HG03378 (cell line): ENCODE results near the gene PRC1.
"Not testable (repeated sequence)": the region's sequence is repeated elsewhere in the genome, so short reads cannot be mapped to it uniquely, and the experiment has no call there.

Experiments
- ATAC-seq: cut with Tn5 transposase; IDR thresholded peaks from one replicate; pipeline ENCODE4 v1.9.1; 2021; ENCODE audit warnings: mild to moderate bottlenecking, moderate library complexity; ENCODE audit not compliant: unreplicated experiment

Gene PRC1

DNA sequence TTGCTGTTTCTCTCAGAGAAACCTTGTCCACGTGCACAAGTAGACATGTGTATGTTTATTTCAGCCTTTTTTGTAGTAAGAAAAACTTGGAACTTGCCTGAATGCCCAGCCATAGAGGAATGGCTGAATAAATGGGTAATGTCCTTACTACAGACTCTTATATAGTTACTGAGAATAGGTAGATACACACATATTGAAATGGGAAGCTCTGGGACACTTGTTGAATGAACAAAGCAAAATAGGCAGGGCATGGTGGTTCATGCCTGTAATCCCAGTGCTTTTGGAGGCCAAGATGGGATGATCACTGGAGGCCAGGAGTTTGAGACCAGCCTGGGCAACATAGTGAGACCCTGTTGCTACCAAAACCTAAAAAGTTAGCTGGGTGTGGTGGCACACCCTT, 57.5 kb downstream of the PRC1 start:
- no peak for ATAC-seq

DNA sequence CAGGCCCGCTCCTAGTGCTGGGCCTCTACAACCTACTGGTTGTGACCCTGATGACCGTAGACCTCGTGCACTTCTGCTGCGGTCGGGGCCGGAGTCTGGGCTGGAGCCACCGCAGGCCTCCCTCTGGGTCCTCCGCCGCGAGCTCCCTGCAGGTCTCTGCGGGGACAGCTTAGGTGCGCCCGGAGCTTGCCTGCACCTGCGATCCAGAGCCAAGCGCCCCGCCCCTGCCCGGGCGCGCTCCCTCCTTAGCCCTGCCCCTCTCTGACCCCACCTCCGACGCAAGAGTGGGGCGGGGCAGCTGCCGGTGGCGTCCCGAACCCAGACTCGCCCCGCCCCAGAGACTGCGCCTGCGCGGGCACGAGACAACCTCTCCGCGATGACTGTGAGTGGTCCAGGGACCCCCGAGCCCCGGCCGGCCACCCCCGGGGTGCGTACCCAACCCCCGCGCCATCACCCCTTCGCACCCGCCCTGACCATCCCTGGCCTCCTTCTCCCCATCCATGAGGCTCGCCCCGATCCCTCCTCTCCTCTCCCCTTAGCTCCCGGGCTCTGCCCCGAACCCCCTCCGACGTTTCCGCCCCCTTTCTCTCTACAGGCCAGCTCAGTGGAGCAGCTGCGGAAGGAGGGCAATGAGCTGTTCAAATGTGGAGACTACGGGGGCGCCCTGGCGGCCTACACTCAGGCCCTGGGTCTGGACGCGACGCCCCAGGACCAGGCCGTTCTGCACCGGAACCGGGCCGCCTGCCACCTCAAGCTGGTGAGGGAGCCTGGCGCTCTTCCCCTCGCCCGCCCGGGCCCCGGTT, 59.2 kb downstream of the PRC1 start, which contains the start of gene UNC45A:
Gene UNC45A, plus strand, starts transcription at position 337 of the 803 bp plus-strand sequence. Its CDS starts 40 bp downstream, at position 377.
- ATAC-seq: peak; percentile 38

DNA sequence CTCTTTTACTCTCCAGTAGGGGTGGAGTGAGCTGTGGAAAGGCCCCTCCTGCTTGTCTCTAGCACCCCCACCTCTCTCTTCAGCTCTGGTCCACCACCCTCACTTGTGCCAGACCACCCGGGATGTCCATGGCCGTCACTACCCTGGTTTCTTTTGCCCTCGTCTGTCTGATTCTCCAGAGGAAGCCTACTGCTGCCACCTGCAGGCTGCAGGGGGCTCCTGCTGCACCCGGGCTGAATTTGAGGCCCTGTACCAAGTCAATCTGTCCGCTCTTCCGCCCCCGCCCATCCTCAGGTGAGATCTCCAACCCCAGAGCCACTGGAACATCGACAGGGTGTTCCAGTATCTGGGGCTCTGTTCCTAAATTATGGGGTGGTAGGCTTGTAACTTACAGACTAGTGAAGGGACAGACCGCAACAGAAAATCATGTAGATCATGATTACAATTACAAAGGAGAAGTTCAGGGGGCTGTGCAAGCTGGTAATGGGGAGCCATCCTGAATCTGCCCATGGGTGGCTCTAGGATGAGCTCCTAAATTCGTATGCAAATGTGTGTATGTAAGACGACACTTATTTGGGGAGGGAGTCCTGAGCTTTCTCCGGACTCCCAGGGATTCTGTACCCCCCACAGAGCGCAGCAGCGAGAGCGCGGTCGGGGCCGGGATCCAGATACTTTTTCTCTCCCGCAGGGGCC, 59.9 kb downstream of the PRC1 start:
- peak; percentile 24 for ATAC-seq

DNA sequence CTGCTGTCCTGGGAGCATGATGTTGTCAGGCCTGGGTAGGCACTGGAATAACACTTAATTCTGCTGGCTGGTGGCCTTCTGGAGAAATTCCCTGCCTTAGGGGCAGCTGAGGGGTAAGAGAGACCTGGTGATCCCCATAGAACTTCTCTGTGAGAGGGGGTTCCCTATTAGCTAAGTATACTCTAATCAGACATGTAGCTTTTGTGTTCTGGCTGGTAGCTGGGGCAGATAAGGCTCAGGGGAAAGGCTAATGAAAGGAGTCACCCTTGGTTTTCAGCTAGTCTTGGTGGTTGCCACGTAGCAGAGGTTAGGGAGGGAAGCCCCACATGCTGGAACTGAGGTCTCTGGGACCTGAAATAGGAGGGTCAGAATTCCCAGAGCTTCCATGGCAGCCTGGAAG, 61.0 kb downstream of the PRC1 start:
- no peak for ATAC-seq

DNA sequence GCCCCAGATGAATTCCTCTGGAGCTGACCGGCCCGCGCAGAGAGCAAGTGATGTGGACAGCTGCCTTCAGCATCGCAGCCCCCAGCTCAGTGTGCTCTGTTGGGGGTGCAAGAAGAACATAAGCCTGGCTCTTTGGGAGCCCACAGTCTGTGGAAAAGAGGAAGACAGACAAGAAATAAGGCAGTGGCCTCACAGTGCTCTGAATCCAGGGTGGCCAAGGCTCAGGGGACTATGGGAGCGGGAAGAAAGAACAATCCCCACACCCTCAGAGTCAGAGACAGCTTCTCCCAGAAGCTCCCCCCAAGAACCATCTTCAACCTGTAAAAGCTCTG, 61.7 kb downstream of the PRC1 start:
- no peak for ATAC-seq

DNA sequence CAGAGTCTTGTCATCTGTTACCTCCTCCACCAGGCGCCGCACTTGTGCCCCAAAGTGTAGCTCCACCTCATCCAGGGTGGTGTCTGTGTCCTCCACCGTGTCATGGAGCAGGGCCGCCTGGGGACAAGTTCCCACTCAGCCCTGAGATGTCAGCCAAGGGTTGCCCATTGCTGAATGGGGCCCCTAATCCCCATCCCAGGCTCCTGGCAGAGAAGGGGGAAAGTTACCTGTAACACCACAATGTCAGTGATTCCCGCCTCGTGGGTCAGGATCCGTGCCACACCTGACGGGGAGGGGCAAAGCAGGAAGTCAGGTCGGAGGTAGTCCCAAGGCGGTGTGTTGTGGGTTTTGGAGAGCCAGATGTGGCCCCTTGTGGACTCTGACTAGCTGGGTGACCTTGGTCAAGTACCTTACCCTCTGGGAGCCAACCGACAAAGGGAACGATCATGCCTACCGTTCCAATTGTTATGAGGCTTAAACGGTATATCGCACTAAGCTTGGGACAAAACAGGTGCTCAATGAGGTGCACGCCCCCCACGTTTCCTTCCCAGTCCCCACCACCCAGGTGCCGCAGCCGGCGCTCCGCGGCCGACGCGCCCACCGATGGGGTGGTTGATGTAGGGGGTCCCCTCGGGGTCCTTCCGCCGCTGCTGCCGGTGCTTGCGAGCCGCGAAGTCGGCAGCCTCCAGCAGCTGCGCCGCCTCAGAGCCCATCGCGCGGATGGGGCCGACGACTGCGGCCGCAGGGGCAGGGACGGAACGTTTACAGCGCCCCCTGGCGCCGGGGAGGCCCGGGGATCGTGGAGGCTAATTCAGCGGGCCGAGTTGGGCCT, 62.3 kb downstream of the PRC1 start, which contains the start of gene HDDC3:
Gene HDDC3, minus strand, starts transcription at position 722 of the 832 bp plus-strand sequence. Its CDS starts 9 bp downstream, at position 713.
- peak; percentile 52 for ATAC-seq

DNA sequence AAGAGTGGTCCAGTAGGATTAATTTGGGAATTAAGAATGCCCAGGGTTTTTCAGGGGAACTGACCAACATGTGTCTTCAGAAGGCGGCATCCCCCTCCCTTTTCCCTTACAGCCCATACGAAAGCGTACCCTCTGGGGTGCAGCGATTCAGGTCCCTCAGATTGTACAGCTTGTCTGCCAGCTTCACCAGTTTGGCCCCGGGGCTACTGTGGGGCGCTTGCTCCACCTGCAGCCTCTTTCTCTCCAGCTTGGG, 62.8 kb downstream of the PRC1 start:
- ATAC-seq: no peak

DNA sequence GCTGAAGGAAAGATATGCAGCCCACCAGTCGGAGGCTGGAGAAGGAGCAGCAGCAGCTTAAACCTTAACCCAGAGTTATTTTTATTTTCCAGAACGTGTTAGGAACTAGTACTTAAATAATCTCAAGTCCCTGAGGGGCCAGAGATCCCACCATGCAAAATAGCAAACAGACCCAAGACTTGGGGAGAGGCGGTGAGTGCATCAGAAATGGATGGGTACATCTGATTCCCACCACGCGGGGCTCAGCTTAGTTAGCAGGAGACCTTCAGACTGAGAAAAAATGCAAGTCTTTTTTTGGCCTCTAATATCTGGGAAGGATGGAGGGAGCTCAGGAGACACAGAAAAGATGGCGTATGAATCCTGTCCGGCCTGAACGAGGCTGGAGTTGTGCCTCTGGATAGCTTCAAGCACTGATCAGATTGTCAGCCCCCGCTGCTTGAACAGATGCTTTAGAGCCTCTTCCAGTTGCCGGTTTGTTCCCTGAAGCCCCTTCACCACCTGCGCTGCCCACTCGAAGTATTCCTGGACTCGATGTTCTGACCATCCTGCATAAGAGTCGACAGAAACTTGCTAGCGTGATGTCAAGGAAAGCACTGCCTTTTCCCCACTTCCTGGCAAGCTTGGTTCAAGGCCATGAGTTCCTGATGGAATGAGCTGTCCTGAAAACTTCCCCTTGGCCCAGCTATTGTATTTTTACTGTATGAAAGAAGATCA, 63.3 kb downstream of the PRC1 start:
- ATAC-seq: no peak

DNA sequence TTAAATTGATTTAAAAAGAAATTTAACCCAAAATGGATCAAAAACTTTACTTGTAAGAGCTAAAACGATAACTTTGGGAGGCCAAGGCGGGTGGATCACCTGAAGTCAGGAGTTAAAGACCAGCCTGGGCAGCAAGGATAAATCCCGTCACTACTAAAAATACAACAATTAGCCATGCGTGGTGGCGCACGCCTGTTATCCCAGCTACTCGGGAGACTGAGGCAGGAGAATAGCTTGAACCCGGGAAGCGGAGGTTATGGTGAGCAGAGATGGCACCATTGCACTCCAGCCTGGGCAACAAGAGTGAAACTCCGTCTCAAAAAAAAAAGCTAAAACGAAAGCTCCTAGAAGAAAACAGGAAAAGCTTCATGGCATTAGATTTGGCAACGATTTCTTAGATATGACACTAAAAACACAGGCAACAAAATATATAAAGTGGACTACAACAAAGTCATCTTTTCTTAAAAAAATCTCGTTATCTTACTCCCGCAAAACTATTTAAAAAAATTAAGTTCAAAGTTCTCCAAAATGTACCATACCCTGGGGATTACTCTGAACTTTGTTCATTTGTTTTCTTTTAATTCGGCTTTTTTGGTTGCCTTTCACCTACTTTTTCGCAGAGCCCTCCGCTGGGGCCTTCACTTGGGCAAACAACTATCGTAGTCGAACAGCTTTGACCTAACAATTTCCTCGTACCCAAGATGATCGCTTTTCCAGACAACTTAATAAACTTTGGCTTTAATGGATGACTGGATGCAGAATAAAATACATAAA, 64.9 kb downstream of the PRC1 start:
- no peak for ATAC-seq

DNA sequence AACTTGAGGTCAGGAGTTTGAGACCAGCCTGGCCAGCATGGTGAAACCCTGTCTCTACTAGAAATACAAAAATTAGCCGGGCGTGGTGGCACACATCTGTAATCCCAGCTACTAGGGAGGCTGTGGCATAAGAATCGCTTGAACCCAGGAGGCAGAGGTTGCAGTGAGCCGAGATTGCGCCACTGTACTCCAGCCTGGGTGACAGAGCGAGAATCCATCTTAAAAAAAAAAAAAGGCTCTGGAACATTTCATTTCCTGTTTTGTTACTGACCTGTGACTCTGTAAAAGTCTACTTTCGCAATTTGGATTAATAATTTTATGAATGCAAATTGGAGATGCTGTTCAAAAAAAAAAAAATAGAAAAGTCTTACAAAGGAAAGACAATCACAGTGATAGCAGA, 66.2 kb downstream of the PRC1 start:
- not testable (repeated sequence) for ATAC-seq

DNA sequence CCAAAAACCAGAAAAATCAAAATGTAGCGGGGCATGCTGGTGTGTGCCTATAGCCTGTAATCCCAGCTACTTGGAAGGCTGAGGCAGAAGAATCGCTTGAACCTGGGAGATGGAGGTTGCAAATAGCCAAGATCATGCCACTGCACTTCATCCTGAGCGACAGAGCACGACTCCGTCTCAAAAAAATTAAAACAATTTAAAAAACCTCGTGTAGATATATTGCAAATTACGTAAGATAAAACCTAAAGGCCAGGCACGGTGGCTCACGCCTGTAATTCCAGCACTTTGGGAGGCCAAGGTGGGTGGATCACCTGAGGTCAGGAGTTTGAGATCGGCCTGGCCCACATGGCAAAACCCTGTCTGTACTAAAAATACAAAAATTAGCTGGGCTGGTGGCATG, 67.6 kb downstream of the PRC1 start:
- ATAC-seq: not testable (repeated sequence)

DNA sequence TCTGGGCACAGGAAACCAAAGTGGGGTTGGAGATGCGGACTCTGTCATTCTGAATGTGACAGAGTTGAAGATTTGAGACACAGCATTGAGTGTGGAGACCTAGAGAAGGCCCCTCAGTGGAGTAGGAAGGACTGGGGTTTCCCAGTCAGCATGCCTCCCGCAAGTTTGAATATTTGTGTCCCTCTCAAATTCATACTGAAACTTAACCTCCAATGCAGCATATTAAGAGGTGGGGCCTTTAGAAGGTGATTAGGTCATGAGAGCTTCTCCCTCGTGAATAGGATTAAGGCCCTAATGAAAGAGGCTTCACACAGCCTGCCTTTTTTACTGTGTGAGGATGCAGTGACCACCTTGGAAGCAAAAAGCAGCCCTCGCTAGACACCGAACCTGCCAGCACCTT, 70.0 kb downstream of the PRC1 start:
- ATAC-seq: peak; percentile 69

DNA sequence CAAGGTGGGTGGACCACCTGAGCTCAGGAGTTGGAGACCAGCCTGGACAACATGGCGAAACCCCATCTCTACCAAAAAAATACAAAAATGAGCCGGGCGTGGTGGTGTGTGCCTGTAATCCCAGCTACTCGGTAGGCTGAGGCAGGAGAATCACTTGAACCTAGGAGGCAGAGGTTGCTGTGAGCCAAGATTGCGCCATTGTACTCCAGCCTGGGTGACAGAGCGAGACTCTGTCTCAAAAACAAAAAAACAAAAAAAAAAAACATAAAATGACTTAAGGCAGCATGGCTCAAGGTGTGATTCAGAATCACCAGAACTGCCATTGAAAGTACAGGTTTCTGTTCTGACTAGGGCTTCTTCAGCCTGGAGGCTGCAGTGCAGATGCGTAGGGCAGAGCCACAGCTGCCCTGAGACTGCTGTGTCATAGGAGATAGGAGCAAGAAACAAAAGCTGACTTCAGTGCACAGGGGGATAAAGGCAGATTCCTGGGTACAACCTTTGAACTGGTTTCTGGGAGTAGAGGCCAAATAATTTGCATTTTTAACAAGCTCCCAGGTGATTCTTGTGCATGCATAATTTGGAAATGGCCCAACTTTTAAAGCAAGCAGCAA, 71.5 kb downstream of the PRC1 start:
- ATAC-seq: peak; percentile 68

DNA sequence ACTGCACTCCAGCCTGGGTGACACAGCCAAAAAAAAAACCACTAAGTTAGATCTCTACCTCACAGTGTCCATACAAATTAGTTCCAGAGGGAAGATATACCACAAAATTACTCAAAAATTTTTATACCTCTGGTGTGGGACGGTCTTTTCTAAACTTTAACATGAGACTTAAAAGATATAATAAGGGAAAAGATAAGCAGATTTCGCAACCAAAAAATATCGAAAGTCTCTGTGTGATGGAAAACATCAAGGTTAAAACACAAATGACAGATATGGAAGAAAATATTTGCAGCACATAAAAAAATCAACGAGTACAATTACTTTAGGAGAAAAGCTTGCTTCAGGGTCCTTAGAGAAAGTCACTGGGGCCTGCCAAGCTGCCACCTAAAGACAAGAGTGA, 72.4 kb downstream of the PRC1 start:
- no peak for ATAC-seq

DNA sequence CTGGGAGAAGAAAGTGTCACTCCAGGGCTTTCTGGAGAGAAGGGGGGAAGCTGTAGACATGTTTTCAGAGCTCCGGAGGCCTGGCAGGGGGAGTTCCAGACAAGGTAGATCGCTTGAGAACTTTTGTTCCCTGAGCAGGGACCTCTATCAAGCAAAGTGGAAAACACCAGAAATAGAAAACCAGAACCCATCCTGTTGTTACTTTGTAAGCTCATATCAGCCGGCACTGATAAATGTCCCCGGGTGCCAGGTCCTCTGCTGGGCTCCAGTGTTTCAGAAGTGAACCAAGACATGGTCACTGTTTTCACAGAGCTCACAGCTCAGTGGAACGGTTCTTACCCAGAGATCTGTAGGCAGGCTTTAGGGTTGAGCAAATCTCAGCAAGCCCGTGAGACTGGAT, 75.5 kb downstream of the PRC1 start:
- ATAC-seq: no peak

DNA sequence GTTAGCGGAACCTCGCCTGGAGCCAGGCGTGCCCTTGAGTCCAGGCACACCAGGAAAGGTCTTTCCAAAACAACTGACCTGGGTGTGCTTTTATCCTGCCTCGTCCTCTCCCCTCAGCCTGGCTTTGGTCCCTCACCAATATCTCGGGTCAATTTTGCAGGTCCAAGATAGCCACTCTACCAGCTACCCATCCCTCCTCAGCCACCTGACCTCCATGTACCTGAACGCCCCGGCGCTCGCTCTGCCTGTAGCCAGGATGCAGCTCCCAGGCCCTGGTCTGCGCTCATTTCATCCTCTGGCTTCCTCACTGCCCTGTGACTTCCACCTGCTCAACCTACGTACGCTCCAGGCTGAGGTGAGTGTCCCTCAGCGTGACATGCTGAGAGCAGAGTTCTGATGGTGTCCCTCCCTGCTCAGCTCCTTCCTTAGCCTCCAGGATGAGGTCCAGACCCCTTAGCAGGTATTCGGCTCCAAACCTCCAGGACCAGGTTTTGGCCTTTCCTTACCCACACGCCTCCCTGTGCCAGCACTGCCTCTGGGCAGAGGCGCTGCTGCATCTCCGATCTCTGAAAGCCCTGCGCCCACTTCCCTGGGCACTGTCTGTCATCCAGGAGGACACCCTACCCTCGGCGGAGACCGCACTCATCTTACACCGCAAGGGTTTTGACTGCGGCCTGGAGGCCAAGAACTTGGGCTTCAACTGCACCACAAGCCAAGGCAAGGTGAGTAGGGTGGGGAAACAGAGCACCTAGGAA, 76.1 kb downstream of the PRC1 start:
- ATAC-seq: no peak

DNA sequence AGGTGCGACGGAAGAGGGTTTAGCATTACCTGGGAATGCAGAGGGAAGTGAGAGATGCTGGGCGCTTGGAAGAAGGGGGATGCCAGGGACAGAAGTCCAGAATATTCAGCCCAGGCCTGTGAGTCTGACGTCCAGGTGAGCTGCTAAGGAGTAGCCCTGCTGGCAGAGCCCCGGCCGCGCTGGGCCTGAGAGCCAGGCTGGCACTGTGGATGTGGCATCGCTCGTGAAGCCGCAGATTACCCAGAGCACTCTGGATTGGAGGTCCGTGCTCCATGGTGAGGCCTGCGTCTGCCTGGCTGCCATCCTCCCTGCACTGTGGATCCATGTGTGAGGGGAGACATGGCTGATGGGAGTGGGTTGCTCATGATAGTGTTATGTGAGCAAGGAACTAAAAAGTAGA, 76.8 kb downstream of the PRC1 start:
- no peak for ATAC-seq

DNA sequence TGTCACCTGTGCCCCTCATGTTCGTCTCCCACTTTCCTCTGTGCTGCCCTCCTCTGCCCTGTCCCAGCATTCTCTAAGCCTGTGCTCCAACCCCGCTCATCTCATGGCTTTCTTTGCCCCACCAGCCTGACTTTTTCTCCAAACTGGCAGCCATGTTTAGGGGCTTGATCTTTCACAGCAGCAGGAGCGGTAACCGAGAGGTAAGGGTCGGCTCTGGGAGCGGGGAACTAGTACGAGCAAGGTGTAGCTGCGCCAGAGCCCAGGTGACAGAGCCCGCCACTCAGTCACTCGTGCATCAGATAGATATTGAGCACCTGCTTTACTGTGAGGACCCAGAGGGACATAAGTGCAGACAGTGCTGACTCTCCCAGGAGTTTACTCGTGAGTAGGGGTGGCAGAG, 77.9 kb downstream of the PRC1 start:
- ATAC-seq: no peak
